Stimulated activated CD4-positive, alpha-beta T cell treated with anti-CD3 and anti-CD28 coated beads, Interleukin-2, amount 100 ng/mL, for 4 hours (primary cell): ENCODE data around the gene DIPK1A.

Experiments
- DNase-seq: peaks from one replicate; pipeline ENCODE4 v3.0.0-alpha.2; 2020; ENCODE audit warnings: low read depth

DIPK1A gene

DNA sequence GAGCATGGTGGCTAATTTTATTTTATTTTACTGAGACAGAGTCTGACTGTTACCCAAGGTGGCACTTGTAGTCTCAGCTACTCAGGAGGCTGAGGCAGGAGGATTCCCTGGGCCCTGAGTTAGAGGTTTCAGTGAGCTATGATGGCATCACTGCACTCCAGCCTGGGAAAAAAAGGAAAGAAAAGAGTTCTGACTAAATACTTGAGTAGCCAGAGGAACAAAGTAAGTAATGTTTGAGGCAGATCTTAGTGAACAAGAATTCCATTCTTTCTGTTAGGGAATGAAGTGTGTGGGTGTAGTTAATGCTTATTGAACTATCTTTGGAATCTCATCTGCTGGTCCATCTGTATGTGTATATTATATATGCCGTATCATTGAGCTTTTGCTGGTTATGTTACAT is 163.3 kb downstream of the DIPK1A start:
- DNase-seq: no peak

DNA sequence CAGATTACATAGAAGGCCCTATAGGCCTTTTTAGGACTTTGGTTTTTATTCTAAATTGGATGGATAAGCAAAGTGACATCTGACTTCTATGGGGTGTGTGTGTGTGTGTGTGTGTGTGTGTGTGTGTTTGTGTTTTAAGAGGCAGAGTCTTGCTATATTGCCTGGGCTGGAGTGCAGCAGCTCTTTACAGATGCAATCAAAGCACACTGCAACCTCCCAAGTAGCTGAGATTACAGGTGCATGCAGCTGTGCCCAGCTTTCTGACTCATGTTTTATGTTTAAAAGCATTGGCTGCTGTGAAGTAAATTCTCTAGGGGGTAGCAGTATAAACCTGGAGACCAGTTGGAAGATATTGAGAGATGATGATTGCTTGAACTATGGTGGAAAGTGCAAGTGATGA is 164.0 kb downstream of the DIPK1A start:
- DNase-seq: no peak

DNA sequence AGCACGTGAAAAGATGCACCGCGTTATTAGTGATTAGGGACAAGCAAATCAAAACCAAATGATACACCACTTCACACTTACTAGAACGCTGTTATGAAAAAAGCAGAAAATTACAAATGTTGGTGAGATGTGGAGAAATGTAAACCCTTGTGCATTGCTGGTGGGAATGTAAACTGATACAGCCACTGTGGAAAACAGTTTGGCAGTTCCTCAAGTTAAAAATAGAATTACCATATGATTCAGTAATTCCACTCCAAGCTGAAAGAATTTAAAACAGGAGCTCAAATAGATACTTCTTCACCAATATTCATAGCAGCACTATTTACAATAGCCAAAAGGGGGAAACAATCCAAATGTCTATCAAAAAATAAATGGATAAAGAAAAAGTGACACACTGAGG is 166.1 kb downstream of the DIPK1A start:
- no peak for DNase-seq

DNA sequence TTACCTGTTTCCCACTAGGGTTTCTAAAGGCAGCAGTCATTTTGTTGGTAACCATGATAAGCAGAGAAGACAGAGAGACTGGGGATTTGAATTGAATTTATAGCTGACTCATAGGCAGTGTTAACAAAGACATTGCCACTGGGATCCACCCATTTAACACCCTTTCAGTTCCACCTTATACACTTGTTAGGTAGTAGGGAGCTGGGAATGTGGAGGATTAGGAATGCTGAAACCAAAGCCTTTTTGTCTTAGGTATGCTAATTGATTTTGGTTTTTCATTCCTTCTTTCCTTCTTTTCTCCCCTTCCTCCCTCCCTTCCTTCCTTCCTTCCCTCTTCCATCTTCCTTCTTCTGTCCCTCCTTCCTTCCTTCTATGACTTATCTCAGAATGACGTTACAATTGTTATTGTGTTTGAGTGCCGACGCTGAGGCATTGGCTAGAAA is 168.9 kb downstream of the DIPK1A start:
- no peak for DNase-seq
